Liver (tissue), 9 donors: ENCODE measurements around the gene FAM181A. TPM values are rescaled to one million over a fixed set of nuclear protein-coding genes. Genes with fewer than 3 reads are reported as not detected.

Experiments
- DNase-seq: peaks from one replicate; pipeline ENCODE4 v3.0.0-alpha.2; 2017; ENCODE audit warnings: low spot score
- H3K27ac ChIP-seq, 2 donors: one replicate each; pipeline ENCODE4 v1.7.0; 2013; ENCODE audit warnings: inconsistent platforms in 2 of 2, low read length in 2 of 2, control low read depth in 1 of 2, low read depth in 1 of 2, mild to moderate bottlenecking in 1 of 2
- H3K27me3 ChIP-seq, 4 donors: one replicate each; pipeline versions ENCODE4 v1.6.1 to v1.7.0; 2013; ENCODE audit warnings: low read length in 3 of 4, inconsistent platforms in 1 of 4, mild to moderate bottlenecking in 1 of 4, moderate library complexity in 1 of 4; ENCODE audit not compliant: control insufficient read depth in 4 of 4, insufficient read depth in 4 of 4
- H3K36me3 ChIP-seq, 4 donors: one replicate each; pipeline versions ENCODE4 v1.6.1 to v1.7.0; 2013; ENCODE audit warnings: low read length in 3 of 4, mild to moderate bottlenecking in 3 of 4, low read depth in 1 of 4, moderate library complexity in 1 of 4; ENCODE audit not compliant: control insufficient read depth in 4 of 4, insufficient read depth in 3 of 4
- H3K4me1 ChIP-seq, 4 donors: one replicate each; pipeline versions ENCODE4 v1.6.1 to v1.7.0; 2013; ENCODE audit warnings: low read length in 3 of 4, mild to moderate bottlenecking in 3 of 4, moderate library complexity in 1 of 4; ENCODE audit not compliant: control insufficient read depth in 4 of 4, insufficient read depth in 4 of 4
- H3K4me3 ChIP-seq, 3 donors: one replicate each; pipeline versions ENCODE4 v1.6.1 to v1.7.0; 2013; ENCODE audit warnings: low read length in 3 of 3, control low read depth in 1 of 3, low read depth in 1 of 3, mild to moderate bottlenecking in 1 of 3
- H3K9ac ChIP-seq, 2 donors: one replicate each; pipeline ENCODE4 v1.7.0; 2013; ENCODE audit warnings: low read length in 2 of 2, mild to moderate bottlenecking in 2 of 2, moderate library complexity in 2 of 2, control low read depth in 1 of 2, low read depth in 1 of 2
- H3K9me3 ChIP-seq, 4 donors: one replicate each; pipeline versions ENCODE4 v1.6.1 to v1.7.0; 2013; ENCODE audit warnings: low read length in 3 of 4; ENCODE audit not compliant: control insufficient read depth in 4 of 4
- ATF3 ChIP-seq: IDR thresholded peaks from 2 replicates; pipeline ENCODE4 v1.6.1; 2016; ENCODE audit warnings: antibody characterized with exemption
- CTCF ChIP-seq: fragments of 150-350 bp; IDR thresholded peaks from 2 replicates; pipeline ENCODE4 v1.5.1; 2017; ENCODE audit warnings: improper control_type of control experiment, low read depth, low read length; ENCODE audit not compliant: missing input control
- FOXA2 ChIP-seq: IDR thresholded peaks from 2 replicates; pipeline ENCODE4 v1.6.1; 2016; ENCODE audit warnings: antibody characterized with exemption
- HNF4G ChIP-seq: IDR thresholded peaks from 2 replicates; pipeline ENCODE4 v1.6.1; 2016; ENCODE audit warnings: antibody characterized with exemption
- JUND ChIP-seq, 2 donors: IDR thresholded peaks; 2 replicates each; pipeline ENCODE4 v1.6.1; 2016; ENCODE audit warnings: antibody characterized with exemption in 2 of 2
- RAD21 ChIP-seq, 2 donors: IDR thresholded peaks; 2 replicates each; pipeline ENCODE4 v1.6.1; 2016; ENCODE audit warnings: antibody characterized with exemption in 2 of 2, mild to moderate bottlenecking in 2 of 2
- REST ChIP-seq: IDR thresholded peaks from 2 replicates; pipeline ENCODE4 v1.6.1; 2016; ENCODE audit warnings: antibody characterized with exemption, mild to moderate bottlenecking
- SP1 ChIP-seq: IDR thresholded peaks from 2 replicates; pipeline ENCODE4 v1.6.1; 2018; ENCODE audit warnings: antibody characterized with exemption, mild to moderate bottlenecking
- TAF1 ChIP-seq: conservative IDR thresholded peaks from 2 replicates; pipeline ENCODE4 v1.6.1; 2016; ENCODE audit warnings: antibody characterized with exemption, mild to moderate bottlenecking
- YY1 ChIP-seq: IDR thresholded peaks from 2 replicates; pipeline ENCODE4 v1.6.1; 2016; ENCODE audit warnings: antibody characterized with exemption, mild to moderate bottlenecking
- WGBS: extraction: QIAGEN DNeasy Blood & Tissue Kit; methylation state at CpG from one replicate; pipeline ENCODE4 v1.1.7; 2013; 5-methylcytosine and 5-hydroxymethylcytosine counted together
- polyA plus RNA-seq, 2 donors: library from polyadenylated mRNA; stranded (reverse) in 1 of 2; unstranded in 1 of 2; fragments of 200-250 nt in 1 of 2; fragments of >200 nt in 1 of 2; fragmentation: Nextera tagmentation in 1 of 2; extraction: Ambion mirVana in 1 of 2; gene quantifications; one replicate each; pipeline versions ENCODE4 v1.2.1 to v1.2.3, GENCODE V29; 2013 to 2015
- total RNA-seq, 2 donors: library from RNA; depleted of rRNA; stranded (reverse); fragments of >200 nt; gene quantifications; one replicate each; pipeline ENCODE4 v1.2.3, GENCODE V29; 2014
- donor health status: healthy.
- donor health status: healthy.
- donor health status: healthy.
- donor health status: healthy.
- donor health status: healthy.

The FAM181A gene
- total and polyA plus RNA-seq, 4 donors: not detected

- TF ChIP-seq REST: no peak
Observed at GRCh38 chr14:93892505-93892839, 34.7 kb upstream of the FAM181A start (continued).

- no peaks in the 10 kb centered on the region for H3K27me3 ChIP-seq
- no peak overlapping the region for H3K9ac ChIP-seq
- no peaks in the 10 kb centered on the region for H3K36me3 ChIP-seq
- peak; percentile 84 for DNase-seq
- H3K4me1 ChIP-seq: no peaks in the 10 kb centered on the region
- no peak for TF ChIP-seq TAF1
- TF ChIP-seq CTCF: peak; percentile 94
- TF ChIP-seq SP1: no peak
- TF ChIP-seq RAD21 (IDR thresholded peaks at IDR 0.05): peak; percentile 74 to 85
- no peak for TF ChIP-seq YY1
- TF ChIP-seq JUND (IDR thresholded peaks at IDR 0.05): no peak
- TF ChIP-seq HNF4G: no peak
- no peak for TF ChIP-seq ATF3
- no peak for TF ChIP-seq REST
- no peak for TF ChIP-seq FOXA2
- H3K4me3 ChIP-seq: no peak overlapping the region
- no peaks in the 10 kb centered on the region for H3K9me3 ChIP-seq
- no peak overlapping the region for H3K27ac ChIP-seq
- WGBS: 36% methylated on average over 13 of the region's 13 CpGs
Observed at GRCh38 chr14:93892923-93893558, 34.1 kb upstream of the FAM181A start.
